ENCODE measurements around the gene PRKCH.

The PRKCH gene

GRCh38 chr14:61537563-61538463 is 216.4 kb downstream of the PRKCH start:
- peak; percentile 62 for DNase-seq

- DNase-seq, result no peak
Observed at GRCh38 chr14:61538464-61539022, 217.2 kb downstream of the PRKCH start.

DNA sequence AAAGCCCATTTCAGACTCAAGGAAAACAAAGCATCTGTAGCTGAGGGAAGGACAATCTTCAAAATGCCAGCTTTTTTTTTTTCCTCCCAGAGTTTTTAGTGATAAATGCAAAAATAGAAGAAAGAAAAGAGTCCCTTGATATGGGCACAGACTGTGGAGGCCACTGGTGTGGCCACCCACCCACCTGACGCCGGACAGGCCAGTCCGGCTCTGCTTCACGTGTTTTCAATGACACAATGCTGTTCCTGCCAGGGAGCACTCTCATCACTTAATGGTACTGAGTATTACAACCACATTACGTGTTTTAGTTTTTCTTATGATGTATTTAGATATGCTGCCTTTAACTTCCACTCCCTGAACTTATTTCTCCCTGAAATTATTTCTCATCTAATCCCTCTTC is 218.3 kb downstream of the PRKCH start:
- DNase-seq, result no peak

DNA sequence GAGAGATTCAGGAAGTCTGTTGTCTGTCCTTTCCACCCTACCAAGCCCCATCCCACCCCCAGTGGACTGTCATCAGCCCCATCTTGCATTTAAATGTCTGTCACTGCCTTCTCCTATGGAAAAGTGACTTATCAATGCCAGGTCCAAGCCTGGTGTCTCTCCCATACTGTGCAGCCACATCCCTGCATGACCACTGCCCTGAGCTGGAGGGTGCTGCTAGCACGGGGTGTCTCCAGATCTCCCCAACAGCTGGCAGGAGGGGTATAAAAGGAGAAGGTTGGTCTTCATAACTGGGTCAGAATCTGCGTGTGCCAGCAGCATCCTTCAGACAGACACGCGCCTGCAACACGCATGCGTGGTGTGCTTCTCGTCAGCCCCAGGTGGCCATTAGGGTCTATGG is 219.6 kb downstream of the PRKCH start:
- DNase-seq, result no peak

- no peak for DNase-seq
Observed at GRCh38 chr14:61542848-61543790, 221.7 kb downstream of the PRKCH start.

DNA sequence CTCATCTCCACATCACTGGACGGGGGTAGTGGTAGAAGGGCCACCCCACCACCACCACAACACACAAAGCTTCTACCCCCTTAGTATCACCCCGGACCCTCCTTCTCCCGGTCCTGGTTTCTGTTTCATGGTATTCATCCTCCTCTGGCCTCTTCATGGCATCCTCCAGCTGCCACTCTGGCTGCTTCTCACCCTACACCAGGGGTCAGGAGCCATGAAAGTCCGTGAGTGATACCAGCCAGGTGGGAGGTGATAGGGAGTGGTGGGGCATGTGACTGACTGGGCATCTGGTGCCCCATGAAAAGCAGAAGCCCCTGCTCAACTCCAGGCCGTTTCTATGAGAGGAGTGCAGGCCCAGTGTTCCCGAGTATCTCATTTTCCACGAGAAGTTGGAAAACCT is 222.6 kb downstream of the PRKCH start:
- DNase-seq, result no peak

- DNase-seq, result no peak
Observed at GRCh38 chr14:61544448-61545330, 223.3 kb downstream of the PRKCH start.

DNA sequence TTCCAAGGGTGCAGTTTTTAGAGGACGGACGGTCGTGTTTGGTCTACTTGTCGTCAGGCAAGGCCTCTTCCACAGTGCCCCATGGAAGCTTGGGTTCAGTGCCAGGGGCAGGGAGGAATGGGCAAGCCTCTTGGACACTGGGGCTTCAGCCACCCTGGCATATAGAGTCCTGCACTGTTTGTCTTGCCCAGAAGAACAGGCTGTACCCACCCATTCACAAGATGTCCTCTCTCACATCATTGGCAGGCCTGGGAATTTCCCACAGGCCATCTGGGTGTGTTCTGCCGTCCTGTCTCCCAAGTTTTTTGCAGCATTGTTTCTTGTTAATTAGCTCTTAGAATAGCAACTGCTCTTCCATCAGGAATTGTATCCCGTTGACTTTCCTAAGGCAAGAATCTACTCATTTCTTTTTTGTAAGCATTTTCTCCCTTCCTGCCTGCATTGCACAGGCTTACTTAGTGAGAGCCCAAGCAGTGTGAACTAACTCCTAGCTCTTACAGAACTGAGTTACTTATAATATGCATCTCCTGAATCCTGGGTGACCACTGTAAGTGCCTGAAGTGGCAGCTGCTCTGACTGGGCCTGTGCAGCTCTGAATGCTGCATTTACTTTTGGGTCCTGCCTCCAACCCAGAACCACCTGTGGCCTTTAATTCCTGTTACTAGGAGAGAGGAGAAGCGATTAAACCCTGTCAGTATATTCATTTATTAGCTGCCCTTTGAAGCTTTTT is 224.5 kb downstream of the PRKCH start:
- no peak for DNase-seq

DNA sequence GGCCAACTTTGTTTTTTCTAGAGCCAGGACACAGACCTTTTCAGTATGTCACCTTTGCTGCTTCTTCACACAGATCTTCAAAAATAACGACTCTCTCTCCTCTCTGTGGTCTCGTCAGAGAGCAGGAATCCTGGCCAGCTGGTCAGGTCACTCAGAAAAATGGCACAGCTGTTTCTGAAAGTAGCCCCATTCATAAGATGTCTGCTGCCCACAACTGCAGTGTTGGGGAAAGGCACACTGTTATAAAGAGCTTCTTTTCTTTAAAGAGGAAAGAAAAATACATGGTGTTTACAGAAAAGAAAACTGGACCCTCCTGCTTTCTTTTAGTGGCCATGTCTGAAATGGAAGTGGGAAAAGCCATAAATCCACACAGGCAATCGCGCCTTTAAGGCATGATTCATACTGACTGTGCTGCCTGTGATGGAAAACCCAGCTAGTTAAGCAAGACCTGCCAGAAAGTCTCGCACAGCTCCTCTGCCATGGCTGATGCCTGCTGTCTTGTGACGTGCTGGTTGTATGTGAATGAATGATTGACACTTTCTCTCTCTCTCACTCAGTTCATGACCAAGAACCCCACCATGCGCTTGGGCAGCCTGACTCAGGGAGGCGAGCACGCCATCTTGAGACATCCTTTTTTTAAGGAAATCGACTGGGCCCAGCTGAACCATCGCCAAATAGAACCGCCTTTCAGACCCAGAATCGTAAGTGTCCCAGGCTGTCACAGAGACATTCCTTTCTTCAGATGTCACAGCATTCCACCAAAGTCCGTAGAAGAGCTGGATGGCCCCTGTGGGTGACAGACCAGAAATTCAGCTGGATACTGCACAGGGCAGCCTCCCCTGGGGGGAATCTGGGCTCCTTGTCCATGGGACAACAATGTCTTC is 226.0 kb downstream of the PRKCH start:
- DNase-seq, result no peak

DNA sequence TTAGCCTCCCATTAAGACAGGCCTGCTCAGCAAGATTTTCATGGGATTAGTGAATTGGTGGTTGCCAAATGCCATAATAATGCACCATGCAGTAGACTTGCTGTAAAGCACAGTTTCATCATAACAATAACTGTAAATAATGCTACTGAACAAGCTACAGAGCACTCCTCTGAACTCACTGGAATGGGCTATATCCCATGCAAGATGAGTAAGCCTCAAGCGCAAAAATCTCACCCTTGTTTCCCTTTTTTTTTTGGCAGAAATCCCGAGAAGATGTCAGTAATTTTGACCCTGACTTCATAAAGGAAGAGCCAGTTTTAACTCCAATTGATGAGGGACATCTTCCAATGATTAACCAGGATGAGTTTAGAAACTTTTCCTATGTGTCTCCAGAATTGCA is 228.0 kb downstream of the PRKCH start:
- no peak for DNase-seq

DNA sequence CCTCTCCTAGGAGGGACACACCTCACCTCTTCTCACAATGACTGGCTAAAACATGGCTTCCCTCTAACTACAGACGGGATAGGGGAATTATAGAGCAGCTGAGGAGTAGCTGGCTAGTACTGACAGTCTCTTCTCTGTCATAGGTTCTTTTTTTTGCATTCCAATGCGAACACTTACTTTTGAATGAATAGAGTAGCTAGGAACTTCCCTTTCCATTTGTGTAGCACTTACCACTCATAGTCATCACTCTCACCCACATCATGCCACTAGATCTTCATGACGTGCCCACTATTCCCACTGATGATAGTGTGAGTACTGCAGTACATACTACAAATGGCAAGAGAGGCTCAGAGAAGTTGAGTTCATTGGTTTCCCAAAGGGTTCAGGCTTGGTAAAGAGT is 230.0 kb downstream of the PRKCH start:
- DNase-seq, result no peak

GRCh38 chr14:61552241-61552640 is 230.9 kb downstream of the PRKCH start:
- no peak for DNase-seq

DNA sequence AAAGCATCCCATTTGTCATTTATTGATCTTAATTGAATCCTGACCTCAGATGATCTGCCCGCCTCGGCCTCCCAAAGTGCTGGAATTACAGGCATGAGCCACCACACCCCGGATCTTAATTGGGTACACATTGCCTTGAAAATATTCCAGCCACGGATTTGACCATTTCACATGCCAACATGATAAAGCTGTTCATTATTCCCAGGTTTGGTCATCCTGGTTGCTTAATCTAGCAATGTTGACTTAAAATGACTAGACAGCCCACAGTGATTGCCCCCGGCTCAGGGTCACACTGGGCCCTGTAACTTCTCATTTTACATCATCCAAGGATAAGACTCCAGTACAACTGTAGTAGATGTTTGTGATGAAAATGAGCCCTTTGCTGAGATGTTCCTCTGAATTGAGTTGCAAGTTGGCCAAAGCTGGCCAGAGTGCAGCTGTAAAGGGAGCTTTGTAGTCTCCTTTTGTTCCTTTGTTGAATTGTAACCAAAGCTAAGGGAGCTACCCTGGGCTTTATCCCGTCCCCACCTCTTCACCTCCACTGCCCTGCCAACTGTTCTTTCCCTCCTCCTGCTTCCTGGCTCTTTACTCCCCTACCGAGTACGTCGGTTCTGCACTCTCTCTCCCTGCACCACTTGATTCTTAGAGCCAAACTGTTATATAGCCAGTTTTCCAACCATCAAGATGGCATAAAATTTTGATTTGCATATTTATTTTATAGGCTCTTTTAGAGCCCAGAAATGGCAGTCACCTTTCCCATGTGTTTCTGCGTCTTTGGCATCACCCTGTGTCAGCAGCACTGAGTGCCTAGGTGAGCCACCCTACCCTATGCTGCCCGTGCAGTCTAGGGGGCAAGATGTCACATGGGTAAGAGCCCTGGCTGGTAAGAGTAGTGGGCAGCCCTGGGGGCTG is 232.6 kb downstream of the PRKCH start:
- no peak for DNase-seq

- DNase-seq, result no peak
Observed at GRCh38 chr14:61555056-61555838, 233.9 kb downstream of the PRKCH start.

- DNase-seq, result no peak
Observed at GRCh38 chr14:61556455-61556854, 235.1 kb downstream of the PRKCH start.

- DNase-seq, result no peak
Observed at GRCh38 chr14:61557262-61557661, 235.9 kb downstream of the PRKCH start.

DNA sequence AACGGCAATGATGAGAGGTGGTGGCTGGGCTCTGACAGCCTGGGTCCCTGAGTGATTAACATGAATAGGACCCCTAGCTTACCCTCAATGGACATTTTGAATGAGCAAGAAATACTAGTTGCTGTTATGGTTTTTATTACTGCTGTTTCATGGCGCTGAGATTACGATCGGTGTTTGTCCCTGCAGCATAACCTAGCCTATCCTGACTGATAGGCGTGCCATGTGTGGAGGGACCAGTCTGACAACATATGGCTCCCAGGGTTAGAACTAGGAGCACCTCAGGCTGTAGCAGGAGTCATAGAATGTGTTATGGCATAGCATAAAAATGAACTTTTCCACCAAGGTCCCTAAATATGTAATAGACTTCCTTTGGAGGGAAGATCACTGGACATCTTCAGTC is 236.5 kb downstream of the PRKCH start:
- no peak for DNase-seq

DNA sequence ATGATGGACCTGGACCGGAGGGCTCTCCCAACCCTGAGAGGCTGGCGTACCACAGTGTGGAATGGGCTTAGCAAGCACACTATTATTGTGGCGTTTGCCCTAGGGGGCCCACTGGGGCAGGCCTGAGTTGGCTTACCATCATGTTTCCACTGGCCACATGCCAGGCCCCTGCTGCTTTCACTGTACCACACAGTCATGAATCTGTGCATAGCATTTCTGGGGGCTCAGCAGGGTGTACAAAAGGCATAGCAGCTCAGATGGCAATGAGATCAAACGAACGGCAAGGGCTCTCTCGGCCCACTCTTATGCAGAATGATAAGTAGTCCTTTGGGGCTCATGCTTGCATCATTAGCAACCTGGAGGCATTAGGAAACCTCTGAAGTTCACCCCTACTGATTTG is 236.9 kb downstream of the PRKCH start:
- no peak for DNase-seq

Data from stimulated activated CD4-positive, alpha-beta T cell treated with anti-CD3 and anti-CD28 coated beads, Interleukin-15, amount 100 ng/mL, for 24 hours (primary cell).